Measurements from ENCODE around the gene IGLL1.
"Not testable (repeated sequence)": the region's sequence is repeated elsewhere in the genome, so short reads cannot be mapped to it uniquely, and the experiment has no call there.

Gene IGLL1

DNA sequence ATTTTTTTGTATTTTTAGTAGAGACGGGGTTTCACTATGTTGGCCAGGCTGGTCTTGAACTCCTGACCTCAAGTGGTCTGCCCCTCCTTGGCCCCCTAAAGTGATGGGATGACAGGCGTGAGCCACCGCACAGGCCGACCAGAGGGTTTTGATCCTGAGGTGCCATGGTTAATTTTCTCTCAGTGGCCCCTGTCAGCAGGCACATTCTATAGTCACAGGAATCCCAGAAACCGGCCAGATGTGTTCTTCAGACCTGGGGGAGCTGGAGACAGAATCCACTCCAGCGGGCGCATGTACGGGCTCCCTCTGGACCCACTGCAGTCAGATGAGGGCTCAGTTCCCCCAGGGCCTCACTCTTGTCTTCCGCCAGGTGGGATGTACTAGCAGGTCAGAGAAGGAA lies 17.0 kb downstream of the IGLL1 start:
- DNase-seq (ENCODE audit: low read depth, low spot score) = no peak

DNA sequence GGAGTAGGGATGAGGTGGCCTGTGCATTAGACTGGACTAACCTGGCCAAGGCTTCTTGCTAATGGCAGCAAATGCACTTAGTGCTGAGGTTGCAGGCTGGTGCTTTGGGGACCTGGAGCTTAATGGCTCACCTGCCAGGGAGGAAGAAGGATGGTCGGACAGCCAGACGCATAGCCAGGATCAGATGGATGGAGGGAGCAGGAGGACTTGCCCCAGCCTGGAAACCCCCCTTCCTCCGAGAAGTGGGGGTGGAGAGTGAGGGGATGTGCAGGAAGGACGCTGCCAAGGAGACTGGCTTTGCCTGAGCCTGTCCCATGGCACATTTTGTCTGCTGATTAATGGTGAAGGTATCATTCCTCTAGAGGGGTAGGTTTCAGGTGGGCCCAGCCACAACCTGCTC lies 17.9 kb downstream of the IGLL1 start:
- no peak for DNase-seq (ENCODE audit: low read depth, low spot score)

DNA sequence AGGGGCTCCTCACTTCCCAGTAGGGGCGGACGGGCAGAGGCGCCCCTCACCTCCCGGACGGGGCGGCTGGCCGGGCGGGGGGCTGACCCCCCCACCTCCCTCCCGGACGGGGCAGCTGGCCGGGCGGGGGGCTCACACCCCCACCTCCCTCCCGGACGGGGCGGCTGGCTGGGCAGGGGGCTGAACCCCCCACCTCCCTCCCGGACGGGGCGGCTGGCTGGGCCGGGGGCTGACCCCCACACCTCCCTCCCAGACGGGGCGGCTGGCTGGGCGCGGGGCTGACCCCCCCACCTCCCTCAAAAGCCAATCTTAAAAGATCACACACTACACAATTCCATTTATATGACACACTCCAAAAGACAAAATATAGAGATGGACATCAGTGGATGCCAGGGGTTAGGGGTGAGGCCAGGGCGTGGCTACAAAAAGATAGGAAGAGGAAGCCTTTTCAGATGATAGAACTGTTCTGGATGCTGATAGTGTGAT lies 19.0 kb downstream of the IGLL1 start:
- not testable (repeated sequence) for DNase-seq (ENCODE audit: low read depth, low spot score)

DNA sequence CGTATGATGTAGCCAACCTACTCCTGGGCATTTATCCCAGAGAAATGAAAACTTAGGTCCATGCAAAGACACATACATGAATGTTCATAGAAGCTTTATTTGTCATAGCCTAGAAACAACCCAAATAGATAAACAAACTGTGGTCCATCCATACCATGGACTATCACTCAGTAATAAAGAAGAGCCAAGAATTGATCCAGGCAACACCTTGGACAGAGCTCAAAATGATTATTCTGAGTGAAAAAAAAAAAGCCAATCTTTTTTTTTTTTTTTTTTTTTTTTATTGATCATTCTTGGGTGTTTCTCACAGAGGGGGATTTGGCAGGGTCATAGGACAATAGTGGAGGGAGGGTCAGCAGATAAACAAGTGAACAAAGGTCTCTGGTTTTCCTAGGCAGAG lies 19.9 kb downstream of the IGLL1 start:
- not testable (repeated sequence) for DNase-seq (ENCODE audit: low read depth, low spot score)

DNA sequence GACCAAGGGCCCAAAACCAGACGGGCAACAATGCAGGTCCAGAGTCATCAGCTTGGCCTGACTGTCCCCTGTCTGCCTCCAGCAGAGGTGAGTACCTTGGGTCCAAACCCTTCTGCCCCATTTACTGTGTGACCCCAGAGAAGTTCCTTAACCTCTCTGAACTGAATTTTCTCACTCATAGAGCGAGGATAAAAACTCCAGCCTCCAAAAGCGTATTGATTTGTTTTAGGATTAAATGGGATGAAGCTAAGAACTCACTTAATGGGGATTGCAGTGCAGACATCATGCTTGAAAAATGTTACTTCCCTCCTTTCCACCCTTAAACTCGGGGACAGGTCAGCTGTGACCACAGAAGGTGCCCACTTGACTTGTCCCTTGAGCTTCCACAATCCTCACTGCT lies 22.6 kb downstream of the IGLL1 start:
- DNase-seq (ENCODE audit: low read depth, low spot score) = no peak

DNA sequence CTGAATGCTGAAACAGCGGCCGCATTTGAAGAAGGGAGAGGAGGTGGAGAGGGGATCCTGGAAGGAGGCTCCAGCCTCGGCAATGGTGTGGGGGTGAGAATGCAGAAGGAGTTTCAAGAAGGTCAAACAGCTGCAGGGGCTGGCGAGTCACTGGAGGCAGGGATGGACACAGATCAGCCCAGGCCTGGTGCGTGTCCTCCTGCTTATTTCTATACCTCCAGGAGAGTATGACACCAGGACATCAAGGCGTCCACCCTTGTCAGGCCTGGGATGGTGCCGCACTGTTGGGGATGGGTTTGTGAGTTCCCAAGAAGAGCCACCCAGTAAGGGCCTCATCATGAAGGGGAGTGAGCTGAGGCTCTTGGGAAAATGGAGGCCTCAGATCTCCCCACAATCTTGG lies 23.1 kb downstream of the IGLL1 start:
- no peak for DNase-seq (ENCODE audit: low read depth, low spot score)

DNA sequence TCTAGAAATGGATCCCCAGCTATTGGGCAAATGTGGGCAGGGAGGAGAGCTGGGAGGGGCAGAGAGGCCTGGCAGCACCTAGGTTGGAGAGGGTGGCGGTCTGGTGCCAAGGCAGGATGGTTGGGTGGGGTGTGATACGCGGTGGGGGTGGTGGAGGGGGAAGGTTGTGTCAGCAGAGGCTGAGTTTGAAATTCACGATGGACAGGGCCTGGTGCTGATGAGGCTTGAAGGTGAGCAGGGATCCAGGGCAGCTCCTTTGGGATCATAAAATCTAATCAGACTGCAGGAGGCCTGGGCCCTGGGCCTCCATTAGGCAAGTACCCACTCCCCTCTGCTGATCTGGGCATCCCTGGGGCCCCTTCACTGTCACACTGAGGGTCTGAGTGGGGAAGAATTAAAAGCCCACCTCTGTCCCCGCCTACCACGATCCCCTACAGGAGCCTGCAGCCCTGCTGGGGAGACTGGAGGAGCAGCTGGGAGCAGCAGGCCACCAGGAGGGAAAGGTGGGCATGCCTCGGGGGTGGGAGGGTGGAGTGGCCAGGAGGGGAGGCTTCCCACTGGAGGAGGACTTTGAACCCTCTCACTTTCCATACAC lies 24.0 kb downstream of the IGLL1 start:
- no peak for DNase-seq (ENCODE audit: low read depth, low spot score)

DNA sequence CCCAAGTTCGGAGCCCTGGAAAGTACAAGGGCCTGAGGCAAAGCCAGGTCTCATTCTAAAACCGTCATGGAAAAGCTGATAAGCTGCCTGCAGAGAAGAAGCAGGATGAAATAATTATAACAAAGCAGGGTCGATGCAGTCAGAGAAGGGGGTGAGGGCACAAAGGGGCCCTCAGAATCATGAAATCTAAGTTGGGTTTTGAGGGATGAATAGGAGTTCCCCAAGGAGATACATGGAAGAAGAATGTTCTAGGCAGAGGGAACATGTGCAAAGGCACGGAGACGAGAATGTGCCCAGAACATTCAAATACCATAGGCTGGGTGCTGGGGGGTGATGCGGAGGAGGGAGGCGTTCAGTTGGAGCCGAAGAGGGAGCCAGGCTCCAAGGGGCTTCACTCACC lies 25.0 kb downstream of the IGLL1 start:
- DNase-seq (ENCODE audit: low read depth, low spot score) = no peak

DNA sequence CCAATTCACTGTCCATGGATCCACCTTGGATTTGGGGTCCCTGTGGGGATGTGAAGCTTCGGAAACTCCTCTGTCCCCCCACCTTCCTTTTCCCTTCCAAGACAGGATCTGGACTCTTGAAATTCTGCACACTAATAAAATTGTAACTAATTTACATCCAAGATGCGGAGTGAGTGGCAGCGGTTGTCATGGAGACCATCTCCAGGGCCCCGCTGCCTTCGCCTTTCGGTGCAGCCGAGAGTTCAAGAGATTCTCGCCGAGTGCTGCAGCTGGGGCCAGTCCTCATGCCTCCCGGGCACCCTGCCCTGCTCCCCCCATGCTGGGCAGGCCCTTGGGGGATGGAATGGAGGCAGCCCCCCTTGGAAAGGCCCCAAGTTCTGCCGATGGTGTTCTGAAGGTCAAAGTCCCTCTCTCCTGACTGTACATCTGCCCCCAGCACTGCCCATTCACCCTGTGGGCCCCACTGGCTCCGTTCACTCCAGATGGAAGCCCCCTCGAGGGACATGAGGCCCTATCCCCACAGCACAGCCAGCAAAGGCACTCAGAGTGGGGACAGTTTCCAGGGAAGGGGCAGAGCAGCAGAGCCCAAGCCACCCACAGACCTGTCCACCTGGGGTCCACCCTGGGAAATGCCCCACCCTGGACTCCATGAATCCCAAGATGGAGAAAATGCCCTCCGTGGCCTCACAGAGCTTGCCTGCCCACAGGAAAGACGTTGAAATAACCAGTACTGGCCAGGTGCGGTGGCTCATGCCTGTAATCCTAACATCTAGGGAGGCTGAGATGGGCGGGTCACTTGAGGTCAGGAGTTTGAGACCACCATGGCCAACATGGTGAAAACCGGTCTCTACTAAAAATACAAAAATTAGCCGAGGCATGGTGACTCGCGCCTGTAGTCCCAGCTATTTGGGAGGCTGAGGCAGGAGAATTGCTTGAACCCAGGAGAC lies 25.9 kb downstream of the IGLL1 start:
- no peak for DNase-seq (ENCODE audit: low read depth, low spot score)

DNA sequence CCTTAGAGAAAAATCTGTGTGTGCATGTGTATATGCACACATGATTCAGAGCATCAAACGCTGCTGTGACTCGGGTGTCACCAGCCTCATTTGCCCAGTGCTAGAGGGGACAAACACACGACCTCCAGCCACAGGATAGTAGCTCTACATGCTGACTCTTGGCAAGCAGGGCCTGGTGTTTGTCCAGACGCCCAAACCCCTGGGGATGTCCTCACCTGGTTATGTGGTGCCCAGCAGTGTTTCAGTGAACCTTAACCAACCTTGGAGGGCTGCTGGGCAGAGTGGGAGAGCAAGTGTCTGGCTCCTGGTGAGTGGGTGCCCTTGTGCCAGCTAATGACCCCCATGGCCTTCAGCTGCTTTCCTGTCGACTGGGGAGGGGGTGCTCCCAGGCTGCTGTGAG lies 26.7 kb downstream of the IGLL1 start:
- no peak for DNase-seq (ENCODE audit: low read depth, low spot score)

DNA sequence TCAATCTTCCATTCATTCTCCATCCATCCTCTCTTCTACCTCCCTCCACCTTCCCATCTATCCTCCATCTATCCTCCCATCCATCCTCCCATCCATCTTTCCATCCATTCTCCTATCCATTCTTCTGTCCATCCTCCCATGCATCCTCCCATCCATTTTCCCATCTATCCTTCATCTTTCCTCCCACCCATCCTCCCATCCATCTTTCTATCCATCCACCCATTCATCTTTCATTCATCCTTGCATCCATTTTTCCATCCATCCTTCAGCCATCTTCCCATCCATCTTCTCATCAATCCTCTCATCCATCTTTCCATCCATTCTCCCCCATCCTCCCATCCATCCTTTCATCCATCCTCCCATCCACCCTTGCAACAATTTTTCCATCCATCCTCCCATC lies 27.5 kb downstream of the IGLL1 start:
- no peak for DNase-seq (ENCODE audit: low read depth, low spot score)

DNA sequence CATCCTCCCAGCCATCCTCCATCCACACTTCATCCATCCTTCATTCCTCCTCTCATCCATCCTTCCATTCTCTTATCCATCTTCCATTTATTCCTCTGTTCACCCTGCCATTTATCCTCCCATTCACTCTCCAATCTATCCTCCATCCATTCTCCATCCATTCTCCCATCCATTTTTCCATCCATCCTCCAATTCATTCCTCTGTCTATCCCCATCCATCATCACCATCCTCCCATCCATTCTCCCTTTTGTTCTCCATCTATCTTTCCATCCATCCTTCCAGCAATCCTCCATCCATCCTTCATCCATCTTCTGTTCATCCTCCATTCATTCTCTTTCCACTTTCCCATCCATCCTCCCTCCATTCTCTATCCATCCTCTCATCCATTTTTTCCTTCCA lies 28.7 kb downstream of the IGLL1 start:
- no peak for DNase-seq (ENCODE audit: low read depth, low spot score)

DNA sequence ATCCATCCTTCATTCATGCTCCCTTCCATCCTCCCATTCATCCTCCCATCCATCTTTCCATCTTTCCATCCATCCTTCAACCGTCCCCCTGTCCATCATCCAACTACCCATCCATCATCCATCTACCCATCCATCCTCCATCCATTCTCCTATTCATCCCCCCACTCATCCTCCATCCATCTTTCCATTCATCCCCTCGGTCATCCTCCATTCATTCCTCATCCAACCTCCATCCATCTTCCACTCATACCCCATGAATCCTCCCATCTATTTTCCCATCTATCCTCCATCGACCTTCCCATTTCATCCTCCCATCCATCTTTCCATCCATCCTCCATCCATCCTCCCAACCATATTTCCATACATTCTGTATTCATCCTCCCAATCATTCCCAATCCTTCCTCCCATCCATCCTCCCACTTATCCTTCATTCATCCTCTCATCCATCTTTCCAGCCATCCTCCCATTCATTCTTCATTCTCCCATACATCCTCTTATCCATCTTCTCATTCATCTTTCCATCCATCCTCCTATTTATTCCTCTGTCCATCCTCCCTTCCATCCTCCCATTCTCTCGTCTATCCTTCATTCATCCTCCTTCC lies 29.9 kb downstream of the IGLL1 start:
- no peak for DNase-seq (ENCODE audit: low read depth, low spot score)

DNA sequence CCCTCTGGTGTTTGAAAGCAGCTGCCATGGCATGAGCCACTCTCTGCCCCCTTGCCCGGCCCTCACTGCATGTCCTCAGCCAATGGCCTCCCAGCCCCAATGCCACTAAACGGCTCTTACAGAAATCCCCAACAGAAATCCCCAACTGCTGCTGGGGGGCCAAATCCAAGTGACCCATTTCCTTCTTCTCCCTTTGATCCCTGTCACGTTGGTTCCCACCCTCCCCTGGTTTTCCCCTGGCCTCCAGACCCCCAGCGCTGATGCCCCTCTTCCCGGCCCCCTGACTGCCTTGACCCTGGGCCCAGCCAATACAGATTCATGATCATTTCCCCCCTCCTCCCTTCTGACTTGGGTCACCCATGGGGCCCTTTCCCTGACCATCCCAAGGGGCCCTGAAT lies 30.9 kb downstream of the IGLL1 start:
- DNase-seq (ENCODE audit: low read depth, low spot score) = no peak

DNA sequence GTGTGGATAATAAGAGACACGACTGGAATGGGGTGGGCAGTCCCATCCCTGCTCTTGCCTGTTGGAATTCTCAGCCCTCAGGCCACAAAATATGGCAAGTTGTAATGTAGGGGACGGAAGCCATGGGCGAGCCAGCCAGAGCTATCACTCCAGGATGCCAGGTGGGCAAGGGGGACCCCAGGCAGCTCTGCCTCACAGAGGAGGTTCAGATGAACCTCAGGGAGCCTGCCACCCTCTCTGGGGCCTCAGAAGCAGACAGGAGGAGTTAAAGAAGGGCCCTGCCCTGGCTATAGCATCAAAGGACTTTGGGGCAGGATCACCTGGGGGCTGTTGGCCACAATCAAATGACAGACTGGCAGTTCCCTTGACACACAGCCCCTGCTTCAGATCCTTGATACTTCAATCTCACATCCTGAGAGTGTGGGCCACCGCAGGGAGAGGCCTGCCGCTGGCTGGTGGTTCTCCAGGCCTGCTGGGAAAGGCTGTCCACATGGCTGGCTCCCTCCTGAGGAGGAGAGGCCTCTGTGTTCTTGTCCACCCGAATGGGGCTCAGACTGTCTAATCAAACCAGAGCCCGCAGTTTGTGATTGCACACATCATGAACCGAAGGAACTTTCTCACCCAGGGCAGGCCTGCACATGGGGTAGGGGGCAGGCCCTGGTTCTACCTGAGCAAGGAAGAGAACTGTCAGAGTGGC lies 31.4 kb downstream of the IGLL1 start:
- no peak for DNase-seq (ENCODE audit: low read depth, low spot score)

DNA sequence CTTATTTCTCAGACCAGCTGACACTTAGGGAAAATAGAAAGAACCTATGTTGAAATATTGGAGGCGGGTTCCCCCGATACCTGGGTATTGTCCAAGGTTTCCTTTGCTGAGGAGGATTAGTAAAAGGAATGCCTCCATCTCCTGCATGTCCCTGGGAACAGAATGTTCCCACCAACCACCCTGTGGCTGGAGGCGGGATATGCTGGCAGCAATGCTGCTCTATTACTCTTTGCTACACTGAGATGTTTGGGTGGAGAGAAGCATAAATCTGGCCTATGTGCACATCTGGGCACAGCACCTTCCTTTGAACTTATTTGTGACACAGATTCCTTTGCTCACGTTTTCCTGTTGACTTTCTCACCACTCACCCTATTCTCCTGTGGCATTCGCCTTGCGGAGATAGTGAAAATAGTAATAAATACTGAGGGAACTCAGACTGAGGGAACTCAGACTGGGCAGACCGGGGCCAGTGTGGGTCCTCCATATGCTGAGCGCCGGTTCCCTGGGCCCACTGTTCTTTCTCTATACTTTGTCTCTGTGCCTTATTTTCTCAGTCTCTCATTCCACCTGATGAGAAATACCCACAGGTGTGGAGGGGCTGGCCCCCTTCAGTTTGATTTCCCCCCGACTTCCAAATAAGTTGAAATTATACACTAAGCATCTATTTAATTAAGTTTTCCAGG lies 32.1 kb downstream of the IGLL1 start:
- DNase-seq (ENCODE audit: low read depth, low spot score) = no peak

DNA sequence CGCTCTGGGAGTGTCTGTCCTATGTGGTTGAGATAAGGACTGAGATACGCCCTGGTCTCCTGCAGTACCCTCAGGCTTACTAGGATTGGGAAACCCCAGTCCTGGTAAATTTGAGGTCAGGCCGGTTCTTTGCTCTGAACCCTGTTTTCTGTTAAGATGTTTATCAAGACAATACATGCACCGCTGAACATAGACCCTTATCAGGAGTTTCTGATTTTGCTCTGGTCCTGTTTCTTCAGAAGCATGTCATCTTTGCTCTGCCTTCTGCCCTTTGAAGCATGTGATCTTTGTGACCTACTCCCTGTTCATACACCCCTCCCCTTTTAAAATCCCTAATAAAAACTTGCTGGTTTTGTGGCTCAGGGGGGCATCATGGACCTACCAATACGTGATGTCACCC lies 32.7 kb downstream of the IGLL1 start:
- DNase-seq (ENCODE audit: low read depth, low spot score) = not testable (repeated sequence)

DNA sequence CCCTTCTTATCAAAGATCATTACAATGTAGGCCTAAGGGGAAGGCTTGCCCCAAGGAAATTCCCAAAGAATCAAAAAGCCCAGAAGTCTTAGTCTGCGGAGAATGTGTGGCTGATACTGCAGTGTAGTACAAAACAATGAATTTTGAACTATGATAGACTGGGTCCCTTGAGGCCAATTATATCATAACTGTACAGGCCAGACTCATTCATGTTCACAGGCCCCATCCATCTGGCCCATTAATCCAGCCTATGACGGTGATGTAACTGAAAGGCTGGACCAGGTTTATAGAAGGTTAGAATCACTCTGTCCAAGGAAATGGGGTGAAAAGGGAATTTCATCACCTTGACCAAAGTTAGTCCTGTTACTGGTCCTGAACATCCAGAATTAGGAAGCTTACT lies 35.2 kb downstream of the IGLL1 start:
- DNase-seq (ENCODE audit: low read depth, low spot score) = no peak

DNA sequence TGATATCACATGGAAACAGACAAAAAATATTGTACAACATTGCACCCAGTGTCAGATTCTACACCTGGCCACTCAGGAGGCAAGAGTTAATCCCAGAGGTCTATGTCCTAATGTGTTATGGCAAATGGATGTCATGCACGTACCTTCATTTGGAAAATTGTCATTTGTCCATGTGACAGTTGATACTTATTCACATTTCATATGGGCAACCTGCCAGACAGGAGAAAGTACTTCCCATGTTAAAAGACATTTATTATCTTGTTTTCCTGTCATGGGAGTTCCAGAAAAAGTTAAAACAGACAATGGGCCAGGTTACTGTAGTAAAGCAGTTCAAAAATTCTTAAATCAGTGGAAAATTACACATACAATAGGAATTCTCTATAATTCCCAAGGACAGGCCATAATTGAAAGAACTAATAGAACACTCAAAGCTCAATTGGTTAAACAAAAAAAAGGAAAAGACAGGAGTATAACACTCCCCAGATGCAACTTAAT lies 36.5 kb downstream of the IGLL1 start:
- not testable (repeated sequence) for DNase-seq (ENCODE audit: low read depth, low spot score)

DNA sequence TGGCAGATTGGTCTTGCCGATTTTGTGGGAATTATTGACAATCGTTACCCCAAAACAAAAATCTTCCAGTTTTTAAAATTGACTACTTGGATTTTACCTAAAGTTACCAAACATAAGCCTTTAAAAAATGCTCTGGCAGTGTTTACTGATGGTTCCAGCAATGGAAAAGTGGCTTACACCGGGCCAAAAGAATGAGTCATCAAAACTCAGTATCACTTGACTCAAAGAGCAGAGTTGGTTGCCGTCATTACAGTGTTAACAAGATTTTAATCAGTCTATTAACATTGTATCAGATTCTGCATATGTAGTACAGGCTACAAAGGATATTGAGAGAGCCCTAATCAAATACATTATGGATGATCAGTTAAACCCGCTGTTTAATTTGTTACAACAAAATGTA lies 37.2 kb downstream of the IGLL1 start:
- no peak for DNase-seq (ENCODE audit: low read depth, low spot score)

DNA sequence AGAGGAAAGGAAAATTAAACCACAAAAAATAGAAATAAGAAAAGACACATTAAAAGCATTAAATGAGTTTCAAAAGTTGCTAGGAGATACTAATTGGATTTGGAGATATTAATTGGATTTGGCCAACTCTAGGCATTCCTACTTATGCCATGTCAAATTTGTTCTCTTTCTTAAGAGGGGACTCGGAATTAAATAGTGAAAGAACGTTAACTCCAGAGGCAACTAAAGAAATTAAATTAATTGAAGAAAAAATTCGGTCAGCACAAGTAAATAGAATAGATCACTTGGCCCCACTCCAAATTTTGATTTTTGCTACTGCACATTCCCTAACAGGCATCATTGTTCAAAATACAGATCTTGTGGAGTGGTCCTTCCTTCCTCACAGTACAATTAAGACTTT lies 37.7 kb downstream of the IGLL1 start:
- not testable (repeated sequence) for DNase-seq (ENCODE audit: low read depth, low spot score)
